ENCODE data around the gene PKN2. TPM values are rescaled to one million over a fixed set of nuclear protein-coding genes. Genes with fewer than 3 reads are reported as not detected.
A peak's percentile ranks its signal among the peaks of the same experiment; 100 is the strongest.

PKN2 gene
- total RNA-seq, 1 donor from 2014 or later: 7.3 TPM

DNA sequence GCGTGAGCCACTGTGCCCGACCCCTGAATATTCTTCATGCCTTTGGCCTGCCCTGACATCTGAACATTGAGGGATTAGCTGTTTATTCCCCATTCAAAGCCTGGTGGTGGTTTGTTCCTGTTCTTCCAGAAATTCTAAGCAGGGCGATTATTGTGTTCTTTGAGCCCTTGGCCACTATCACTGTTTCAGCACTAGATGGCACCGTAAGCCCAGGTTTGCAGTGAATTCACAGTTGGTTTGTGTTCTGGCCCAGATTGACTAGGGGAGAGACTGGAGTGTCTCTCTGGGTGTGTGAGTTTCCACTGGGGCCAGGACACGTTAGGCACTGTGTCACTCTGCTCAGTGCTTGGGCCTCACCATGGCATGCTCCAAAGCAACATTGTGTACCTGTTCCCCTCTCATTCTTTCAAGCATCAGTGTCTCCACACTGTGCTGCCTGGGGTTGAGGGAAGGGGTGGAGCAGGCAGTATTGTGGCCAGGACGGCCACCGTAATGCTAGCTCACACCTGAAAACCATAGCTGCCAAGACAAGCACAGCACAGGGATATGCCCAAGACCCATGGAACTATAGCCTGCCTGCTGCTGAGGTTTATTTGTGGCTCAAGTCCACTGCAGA lies 52.7 kb downstream of the PKN2 start:
- Histone ChIP-seq H3K4me3 (no peak overlapping the region), H3K27ac (no peak overlapping the region), H3K9me3 (peaks cover 5 to 17% of the 10 kb centered on the region in 2 donors), H3K27me3 (no peaks in the 10 kb centered on the region), H3K36me3 (peaks cover 0 to 2% of the 10 kb centered on the region in 2 donors), H3K4me1 (no peaks in the 10 kb centered on the region)
- intact Hi-C loops (cut with DNase I): no loop called here
- no peak for DNase-seq (ENCODE audit: low spot score in 2 of 2)
- TF ChIP-seq, protein P1, sequence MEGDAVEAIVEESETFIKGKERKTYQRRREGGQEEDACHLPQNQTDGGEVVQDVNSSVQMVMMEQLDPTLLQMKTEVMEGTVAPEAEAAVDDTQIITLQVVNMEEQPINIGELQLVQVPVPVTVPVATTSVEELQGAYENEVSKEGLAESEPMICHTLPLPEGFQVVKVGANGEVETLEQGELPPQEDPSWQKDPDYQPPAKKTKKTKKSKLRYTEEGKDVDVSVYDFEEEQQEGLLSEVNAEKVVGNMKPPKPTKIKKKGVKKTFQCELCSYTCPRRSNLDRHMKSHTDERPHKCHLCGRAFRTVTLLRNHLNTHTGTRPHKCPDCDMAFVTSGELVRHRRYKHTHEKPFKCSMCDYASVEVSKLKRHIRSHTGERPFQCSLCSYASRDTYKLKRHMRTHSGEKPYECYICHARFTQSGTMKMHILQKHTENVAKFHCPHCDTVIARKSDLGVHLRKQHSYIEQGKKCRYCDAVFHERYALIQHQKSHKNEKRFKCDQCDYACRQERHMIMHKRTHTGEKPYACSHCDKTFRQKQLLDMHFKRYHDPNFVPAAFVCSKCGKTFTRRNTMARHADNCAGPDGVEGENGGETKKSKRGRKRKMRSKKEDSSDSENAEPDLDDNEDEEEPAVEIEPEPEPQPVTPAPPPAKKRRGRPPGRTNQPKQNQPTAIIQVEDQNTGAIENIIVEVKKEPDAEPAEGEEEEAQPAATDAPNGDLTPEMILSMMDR (IDR thresholded peaks at IDR 0.05): peak in 1 of 3 experiments; percentile 22

DNA sequence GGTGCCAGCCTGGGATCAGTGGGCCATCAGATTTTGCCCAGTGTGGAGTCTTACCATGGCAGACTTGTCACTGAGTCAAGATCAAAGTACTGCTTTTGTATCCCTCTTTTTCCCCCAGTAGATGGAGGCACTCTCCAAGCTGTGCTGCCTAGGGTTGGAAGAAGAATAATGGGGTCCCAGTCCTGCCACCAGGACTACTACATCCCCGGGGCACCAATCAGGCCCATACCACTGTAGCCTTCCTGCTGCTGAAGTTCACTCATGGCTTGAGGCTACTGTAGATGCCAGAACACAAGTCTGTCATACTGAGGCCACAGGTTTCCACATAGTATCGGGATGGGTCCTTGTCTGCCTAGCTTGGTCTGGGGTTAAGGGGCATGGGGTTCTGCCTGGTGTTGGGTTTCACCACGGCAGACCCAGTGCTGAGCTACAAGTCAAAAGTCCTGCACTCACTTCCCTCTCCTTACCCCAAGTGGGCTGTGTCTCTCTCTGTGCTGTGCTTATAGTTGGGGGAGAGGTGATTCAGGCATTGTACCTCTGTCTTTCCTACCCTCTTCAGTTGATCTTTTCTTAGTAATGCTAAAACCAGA lies 53.4 kb downstream of the PKN2 start:
- peaks cover 5 to 17% of the 10 kb centered on the region in 2 donors for H3K9me3 ChIP-seq
- H3K4me1 ChIP-seq: no peaks in the 10 kb centered on the region
- TF ChIP-seq, protein P1 (IDR thresholded peaks at IDR 0.05): no peak
- H3K27me3 ChIP-seq: no peaks in the 10 kb centered on the region
- peaks cover 0 to 2% of the 10 kb centered on the region in 2 donors for H3K36me3 ChIP-seq
- no peak for DNase-seq (ENCODE audit: low spot score in 2 of 2)
- no peak overlapping the region for H3K27ac ChIP-seq
- H3K4me3 ChIP-seq: no peak overlapping the region
- intact Hi-C loops (cut with DNase I): no loop called here

DNA sequence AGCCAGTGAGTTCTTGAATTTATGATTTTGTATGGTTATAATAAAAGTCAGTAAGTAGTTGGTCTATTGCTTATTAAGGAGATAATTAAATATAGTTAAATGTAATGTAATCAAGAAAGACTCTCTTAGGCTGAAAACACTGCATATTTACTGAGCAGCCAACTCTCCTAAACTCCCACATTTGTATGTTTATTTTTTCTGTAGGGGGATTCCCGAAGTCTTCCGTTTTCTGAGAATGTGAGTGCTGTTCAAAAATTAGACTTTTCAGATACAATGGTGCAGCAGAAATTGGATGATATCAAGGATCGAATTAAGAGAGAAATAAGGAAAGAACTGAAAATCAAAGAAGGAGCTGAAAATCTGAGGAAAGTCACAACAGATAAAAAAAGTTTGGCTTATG lies 56.7 kb downstream of the PKN2 start:
- no peak for DNase-seq (ENCODE audit: low spot score in 2 of 2)
- TF ChIP-seq, protein P1 (IDR thresholded peaks at IDR 0.05): no peak
- peaks cover 0 to 4% of the 10 kb centered on the region in 2 donors for H3K9me3 ChIP-seq
- H3K27me3 ChIP-seq: no peaks in the 10 kb centered on the region
- no peak overlapping the region for H3K27ac ChIP-seq
- H3K4me3 ChIP-seq: no peak overlapping the region
- H3K4me1 ChIP-seq: no peaks in the 10 kb centered on the region
- H3K36me3 ChIP-seq: peaks cover 0 to 2% of the 10 kb centered on the region in 2 donors
- intact Hi-C loops (cut with DNase I): no loop called here

DNA sequence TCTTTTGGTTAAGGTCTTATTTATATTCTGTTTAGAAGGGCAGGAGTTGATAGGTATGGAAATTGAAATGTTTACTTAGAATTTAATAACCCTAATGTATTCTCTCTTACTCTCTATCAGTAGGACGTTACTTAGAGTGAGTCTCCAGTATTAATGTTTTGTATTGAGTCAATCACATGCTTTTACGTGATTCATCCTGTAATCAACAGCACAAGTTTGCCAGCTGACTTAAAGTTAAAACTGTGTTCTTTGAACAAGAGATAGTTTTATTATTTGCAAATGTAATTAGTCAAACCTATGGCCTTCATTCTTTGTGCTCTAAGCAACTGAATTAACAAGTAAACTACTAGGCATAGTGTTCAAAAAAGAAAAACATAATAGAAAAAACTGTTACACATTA lies 57.3 kb downstream of the PKN2 start:
- Histone ChIP-seq H3K4me1 (no peaks in the 10 kb centered on the region), H3K4me3 (no peak overlapping the region), H3K27me3 (no peaks in the 10 kb centered on the region), H3K27ac (no peak overlapping the region), H3K9me3 (no peaks in the 10 kb centered on the region), H3K36me3 (peaks cover 0 to 2% of the 10 kb centered on the region in 2 donors)
- intact Hi-C loops (cut with DNase I): no loop called here
- TF ChIP-seq, protein P1 (IDR thresholded peaks at IDR 0.05): no peak
- no peak for DNase-seq (ENCODE audit: low spot score in 2 of 2)

DNA sequence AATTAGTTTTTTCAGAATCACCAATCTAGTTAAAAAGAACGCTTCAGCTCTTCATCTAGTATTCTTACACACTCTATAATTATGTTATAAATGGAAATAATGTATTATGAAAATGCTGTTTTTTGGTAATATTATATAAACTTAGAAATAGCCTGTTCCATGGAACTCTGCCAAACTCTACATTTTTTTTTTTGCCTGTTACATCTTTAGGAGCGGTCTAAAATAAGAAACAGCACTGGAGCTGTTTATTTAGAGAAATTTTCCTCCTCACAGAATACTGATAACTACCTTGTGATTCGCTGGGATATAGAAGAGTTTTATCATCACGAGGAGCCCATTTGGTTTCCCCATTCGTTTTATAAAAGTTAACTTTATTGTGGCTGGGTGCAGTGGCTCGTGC lies 58.5 kb downstream of the PKN2 start:
- no peak for DNase-seq (ENCODE audit: low spot score in 2 of 2)
- intact Hi-C loops (cut with DNase I): no loop called here
- TF ChIP-seq, protein P1 (IDR thresholded peaks at IDR 0.05): no peak
- Histone ChIP-seq H3K4me3 (no peak overlapping the region), H3K9me3 (no peaks in the 10 kb centered on the region), H3K27ac (no peak overlapping the region), H3K4me1 (no peaks in the 10 kb centered on the region), H3K27me3 (no peaks in the 10 kb centered on the region), H3K36me3 (peaks cover 0 to 2% of the 10 kb centered on the region in 2 donors)
